ENCODE results near the gene DUS1L.

Gene DUS1L

DNA sequence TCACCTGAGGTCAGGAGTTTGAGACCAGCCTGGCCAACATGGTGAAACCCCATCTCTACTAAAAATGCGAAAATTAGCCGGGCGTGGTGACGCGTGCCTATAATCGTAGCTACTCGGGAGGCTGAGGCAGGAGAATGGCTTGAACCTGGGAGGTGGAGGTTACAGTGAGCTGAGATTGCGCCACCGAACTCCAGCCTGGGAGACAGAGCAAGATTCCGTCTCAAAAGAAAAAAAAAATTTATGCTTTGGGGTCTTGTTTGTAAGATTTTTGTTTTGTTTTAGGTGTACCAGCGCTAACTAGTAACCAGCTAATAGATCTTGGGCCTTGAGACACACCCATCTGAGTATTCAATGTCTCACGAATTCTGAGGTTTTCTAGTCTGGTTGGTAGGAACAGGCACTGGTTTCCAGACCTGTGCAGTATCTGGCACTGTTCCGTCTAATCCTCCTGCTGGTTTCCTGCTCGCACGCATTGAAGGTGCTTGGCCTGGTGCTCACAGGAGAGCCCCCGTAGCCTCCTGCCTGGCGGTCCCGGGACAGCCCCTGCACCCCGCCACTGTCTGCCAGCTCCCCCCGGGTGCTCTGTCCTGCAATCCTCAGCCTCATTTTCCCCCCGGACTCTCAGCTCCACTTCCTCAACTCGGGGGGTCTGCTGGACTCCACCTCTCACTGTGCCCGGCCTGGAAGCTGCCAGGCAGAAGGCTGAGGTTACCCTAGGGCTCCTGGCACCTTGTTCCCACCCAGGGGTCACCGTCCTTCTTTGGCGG, 10.6 kb upstream of the DUS1L start:
- no peak for DNase-seq (ENCODE audit: low spot score)

DNA sequence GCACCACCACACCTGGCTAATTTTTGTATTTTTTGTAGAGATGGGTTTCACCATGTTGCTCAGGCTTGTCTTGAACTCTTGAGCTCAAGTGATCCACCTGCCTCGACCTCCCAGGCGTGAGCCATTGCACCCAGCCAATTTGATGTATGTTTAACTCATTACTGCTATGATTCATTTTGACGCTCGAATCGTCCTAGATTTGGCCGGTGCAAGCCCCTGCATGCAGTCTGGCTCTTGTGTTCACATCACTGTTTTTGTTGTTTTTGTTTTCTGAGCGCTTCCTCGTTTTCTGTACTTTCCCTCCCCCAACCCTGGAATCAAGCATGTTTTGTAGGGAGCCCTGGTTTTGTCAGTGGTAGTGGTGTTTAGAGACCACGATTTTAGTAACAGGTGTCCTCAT, 7.8 kb upstream of the DUS1L start:
- no peak for DNase-seq (ENCODE audit: low spot score)

DNA sequence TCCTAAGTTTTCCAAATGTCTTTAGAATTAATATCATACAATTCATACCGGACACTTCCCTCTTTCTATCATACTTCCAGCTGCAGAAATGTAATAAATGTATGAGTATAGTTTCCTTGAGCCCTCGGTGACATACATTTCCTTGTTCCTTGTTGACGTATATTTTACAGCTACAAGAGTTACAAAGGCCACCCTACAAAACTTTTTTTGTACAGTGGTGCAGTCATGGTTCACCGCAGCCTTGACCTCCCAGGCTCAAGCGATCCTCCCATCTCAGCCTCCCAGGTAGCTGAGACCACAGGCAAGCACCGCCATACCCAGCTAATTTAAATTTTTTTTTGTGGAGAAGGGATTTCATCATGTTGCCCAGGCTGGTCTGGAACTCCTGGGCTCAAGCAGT, 7.2 kb upstream of the DUS1L start:
- DNase-seq (ENCODE audit: low spot score) = no peak

DNA sequence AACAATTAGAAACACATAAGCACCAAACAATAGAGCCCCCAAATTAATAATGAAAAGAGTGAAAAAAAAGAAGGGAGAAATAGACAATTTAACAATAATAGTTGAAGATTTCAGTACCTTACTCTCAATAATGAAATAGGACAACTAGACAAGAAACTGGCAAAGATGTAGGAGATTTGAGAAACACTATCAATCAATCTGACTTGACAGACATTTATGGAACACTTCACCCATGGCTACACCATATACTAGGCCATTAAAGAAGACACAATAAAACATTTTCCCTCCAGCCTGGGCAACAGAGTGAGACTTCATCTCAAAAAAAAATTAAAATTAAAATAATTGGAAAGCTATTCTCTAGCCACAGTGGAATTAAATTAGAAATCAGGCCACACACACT, 5.0 kb upstream of the DUS1L start:
- no peak for DNase-seq (ENCODE audit: low spot score)

DNA sequence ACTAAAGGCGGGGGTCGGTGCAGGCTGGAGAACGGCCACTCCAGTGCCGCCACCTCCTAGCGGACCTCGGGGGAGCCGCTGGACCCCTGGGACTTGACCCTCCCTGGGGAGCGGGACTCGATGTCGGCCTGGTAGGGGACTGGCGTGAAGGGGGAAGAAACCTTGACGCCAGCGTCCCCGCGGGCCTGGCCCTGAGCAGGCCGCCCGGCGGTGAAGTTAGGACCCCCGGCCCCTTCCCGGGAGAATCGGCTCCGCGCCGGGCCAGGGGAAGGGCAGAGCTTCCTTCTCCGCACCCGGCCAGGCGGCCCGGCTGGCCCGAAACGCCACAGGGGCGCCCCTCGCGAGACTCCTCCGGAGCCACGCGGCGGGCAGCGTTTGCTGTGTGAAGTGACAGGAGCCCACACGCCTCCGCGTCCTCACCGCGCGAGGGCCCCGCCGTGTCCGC, 389 bp downstream of the DUS1L start:
- DNase-seq (ENCODE audit: low spot score) = no peak

DNA sequence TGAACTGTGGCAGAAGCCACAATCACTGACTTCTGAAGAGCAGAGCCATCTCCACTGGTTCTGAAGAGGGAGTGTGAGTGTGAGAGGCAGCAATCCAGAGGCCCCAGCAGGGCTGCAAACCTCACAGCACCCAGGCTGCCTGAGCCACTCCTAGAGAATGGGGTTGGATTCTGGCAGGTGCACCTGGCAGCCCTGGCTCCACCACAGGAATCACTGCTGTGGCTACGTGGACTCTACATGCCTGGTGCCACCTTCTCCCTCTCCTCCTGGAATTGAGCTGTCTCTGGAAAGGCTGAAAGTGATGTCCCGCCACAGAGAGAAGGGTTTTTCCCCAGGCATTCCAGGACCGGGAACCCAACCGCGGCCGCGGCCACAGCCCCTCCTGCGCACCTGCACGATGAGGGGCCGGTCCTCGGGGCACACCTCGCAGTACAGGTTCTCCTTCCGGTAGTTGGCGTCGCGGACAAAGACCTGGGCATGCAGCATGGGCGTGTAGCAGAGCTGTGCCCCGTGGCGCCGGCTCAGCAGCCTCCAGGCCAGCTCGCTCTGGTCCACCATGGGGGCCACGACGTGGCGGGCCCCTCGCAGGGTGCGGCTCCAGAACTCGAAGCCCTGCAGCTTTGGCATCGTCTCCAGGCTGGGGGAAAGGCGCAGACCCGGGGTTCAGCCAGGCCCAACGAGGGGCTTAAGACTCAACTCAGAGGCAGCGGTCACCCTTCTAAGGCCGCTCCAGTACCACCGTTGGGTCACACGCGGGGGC, 991 bp downstream of the DUS1L start:
- no peak for DNase-seq (ENCODE audit: low spot score)

DNA sequence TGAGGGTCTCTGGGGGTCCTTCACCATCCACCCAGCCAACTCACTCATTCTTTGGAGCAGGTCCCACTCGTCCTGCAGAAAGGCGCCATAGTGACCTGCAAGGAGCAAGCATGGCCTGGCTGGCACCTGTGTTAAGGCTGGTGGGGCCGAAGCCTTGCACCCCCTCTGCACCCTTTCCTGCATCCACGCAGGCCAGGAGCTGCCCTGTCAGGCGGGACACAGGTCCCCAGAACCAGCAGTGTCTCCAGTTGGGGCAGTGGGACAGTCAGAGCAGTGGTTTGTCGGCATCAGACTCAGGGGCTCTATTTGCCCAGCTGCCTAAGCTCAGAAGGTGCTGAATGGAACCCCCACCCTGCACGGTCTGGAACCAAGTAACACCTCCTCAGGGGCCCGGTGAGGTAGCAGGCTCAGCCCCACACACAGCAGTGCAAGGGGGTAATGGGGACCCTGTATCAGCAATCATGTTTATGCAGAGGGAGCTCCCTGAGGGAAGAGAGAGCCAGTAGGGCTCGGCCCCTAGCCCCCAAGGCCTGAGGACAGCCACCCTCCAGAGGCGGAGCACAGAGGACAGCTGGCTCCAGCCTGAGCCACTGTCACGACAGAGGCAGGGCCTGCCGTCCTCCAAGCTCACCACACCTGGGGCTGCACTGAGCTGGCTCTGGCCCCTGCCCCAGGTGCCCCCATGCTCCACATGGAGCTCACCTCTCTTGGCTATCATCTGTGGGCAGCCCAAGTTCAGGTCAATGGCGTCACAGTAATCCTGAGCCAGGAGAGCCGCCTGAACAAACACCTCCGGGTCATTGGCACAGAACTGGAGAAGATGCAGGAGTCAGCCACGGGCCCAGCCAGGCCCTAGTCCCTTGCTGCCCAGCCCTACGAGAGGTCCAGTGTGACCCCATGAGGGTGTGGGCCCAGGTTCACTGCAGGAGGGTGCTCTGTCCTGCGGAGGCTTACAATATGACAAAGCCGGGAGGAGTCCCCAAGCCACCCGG, 1.9 kb downstream of the DUS1L start:
- DNase-seq (ENCODE audit: low spot score) = no peak

DNA sequence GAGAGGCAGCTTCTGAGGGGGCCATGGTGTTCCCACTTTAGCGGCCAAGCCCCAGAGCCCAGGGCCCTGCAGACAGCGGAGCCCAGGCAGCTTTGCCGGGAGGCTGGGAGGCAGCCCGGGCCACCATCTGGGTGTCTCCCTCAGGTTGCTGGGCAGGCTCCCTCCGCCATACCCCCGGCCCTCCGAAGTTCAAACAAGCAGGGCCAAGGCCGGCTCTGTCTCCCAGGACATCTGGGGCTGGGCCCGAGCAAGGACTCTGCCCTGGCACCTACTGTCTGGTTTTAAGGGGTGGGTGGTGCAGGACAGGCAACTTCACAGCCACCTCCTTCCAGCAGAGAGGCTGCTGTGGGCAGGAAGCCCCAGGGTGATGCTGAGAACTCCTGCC, 2.6 kb downstream of the DUS1L start:
- no peak for DNase-seq (ENCODE audit: low spot score)

DNA sequence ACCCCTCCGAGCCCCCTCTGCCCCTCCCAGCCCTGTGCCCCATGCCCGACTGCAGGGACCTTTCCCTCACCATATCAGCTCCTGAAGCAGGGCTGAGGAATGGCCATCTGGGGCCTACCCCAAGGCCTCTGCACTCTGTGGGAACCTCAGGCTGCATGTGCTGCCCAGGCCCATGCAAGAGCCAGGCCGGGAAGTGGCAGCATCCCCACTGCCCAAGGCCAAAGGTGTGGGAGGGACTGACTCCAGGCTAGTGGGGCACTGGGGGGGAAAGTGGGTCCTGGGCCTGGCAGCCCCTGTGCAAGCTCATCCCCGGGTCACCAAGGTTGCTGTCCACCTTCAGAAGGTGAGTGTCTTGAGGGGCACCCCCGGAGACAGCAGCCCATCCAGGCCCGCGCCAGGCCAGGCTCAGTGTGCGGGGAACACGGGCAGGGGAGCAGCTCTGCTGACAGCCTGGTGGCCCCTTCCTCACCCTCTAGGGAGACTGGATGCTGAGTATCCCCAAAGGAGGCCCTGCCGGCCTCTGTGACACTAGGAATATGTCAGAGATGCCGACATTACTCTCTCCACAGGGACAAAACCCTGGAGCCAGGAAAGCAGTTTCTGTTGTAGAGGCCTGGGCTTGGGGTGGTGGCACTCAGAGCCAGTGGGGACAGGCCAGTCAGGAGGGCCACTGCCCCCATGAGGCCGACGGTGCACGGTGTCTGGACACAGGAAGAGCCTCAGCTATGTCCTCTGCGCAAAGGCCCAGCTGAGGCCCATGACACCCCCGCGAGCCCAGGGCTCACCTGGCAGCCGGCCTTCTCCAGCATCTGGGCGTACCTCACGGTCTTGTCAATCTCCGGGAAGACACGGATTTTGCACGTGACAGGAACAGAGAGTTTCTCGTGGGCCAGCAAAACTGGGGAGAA, 3.3 kb downstream of the DUS1L start:
- no peak for DNase-seq (ENCODE audit: low spot score)

DNA sequence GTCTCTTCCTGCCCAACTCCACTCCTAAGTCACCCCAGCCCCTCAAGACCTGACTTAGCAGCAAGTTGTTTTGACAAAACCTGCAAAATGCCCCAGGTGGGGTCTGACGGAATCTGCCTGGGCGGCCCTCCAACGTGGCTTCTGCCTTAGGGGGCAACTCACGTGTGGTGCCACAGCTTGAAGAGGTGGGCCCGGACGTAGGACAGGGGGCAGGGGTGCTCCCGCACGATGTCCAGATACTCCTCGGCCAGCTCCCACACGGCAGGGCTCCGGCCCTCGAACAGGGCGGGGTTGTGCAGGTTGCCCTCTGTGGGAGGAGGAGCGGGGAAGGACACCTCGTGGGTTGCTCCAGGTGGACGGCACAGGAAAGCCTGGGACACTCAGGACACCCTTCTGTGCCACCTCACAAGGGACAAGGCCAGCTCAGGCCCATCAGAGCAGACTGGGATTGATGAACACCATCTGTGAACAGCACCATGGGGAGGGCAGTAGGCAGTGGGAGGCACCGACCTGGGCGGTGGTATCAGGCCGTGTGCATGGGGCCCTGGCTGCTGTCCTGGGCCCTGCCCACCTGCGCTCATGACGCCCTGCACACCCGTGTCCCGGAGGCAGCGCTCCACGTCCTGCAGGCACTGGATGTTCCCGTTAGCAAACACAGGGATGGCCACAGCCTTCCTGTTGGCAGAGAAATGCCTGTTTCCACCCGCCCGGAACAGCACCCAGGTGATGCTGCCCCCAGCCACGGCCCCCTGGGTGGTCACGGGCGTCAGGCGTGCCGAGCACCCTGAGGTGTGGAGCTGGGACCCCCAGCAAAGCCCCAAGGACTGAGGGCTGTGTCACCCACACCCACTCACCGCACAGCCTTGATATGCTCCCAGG, 4.3 kb downstream of the DUS1L start:
- DNase-seq (ENCODE audit: low spot score) = no peak

DNA sequence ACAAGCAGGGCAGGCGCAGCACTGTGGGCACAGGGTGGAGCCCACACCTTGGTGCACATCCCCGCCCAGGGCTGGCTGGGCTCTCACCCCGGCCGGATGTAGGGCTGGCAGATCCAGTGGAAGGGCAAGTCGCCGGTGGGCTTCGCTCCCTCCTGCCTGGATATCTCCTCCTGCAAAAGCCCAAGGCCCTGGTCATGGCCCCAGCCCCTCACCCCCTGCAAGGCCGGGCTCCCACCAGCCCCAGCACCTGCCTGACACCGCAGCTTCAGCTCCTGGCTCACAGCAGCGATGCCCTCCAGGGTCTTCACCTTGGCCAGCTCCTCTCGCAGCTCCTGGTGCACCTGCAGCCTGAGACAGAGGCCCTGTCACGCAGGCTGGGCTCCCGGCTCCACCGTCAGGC, 5.0 kb downstream of the DUS1L start:
- DNase-seq (ENCODE audit: low spot score) = no peak

DNA sequence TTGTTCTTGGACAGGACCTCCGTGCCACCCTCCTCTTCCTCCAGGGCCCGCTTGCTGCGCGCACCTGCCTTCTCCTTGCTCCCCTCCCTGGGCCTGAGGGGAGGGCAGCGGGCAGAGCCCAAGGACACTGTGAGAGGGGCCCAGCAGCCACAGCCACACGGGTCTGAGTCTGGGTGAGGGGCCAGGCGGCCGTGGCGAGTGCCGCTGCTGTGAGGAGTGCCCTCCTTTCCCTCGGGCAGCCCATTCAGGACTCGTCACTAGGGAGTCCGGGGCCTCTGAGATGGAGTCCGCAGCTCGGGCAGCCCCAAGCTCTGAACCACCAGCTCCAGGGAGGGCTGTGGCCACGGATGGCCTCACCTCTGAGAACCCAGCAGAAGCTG, 5.6 kb downstream of the DUS1L start:
- no peak for DNase-seq (ENCODE audit: low spot score)

DNA sequence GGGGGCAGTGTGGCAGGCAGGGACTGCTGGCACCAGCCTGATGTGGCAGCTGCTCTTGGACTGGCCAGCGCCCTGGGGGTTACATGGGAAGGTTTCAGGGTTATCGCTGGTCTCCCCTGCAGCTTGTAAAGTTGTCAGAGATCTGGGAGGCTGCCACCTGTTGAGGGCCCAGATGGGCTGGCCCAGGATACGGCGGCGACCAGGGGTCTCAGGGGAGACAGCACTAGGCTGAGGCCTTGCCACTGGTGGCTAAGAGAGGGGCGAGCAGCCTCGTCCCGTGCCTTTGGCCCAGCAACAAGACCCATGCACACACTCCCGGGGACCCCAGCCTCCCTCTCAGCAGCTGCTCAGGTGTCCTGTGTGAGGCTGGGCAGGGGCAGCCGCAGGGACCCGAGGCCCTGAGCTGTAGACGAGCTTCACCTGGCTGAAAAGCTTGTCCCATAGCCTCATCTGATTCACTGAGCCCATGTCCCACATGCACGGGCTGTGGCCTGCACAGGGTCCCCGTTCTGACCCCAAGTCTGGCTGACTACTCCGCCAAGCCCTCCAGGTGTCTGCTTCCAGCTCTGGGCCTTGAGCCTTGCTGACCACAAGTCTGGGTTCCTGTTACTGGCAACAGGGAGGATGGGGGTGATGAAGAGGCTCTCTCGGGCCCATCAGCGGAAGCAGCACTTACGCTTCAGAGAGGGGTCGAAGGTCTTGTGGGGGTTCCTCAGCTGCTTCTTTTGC, 6.2 kb downstream of the DUS1L start:
- no peak for DNase-seq (ENCODE audit: low spot score)

DNA sequence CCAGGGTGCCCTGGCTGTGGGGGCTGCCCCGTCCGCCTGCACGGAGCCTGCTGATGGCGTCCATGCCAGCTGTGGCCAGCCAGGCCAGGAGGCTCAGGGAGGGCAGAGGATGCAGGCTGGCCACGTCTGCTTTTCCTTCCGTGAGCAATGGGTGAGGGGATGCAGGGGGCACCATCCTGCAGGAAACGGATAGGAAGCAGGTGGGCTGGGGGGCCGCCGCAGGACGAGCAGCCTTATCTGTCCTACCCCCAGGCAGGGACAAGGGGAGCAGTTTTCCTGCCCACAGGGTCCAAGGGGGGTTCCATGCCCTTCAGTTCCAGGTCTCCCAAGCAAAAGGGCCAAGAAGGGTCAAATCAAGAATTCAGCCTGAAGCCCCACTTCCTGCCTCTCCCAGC, 6.8 kb downstream of the DUS1L start:
- no peak for DNase-seq (ENCODE audit: low spot score)

DNA sequence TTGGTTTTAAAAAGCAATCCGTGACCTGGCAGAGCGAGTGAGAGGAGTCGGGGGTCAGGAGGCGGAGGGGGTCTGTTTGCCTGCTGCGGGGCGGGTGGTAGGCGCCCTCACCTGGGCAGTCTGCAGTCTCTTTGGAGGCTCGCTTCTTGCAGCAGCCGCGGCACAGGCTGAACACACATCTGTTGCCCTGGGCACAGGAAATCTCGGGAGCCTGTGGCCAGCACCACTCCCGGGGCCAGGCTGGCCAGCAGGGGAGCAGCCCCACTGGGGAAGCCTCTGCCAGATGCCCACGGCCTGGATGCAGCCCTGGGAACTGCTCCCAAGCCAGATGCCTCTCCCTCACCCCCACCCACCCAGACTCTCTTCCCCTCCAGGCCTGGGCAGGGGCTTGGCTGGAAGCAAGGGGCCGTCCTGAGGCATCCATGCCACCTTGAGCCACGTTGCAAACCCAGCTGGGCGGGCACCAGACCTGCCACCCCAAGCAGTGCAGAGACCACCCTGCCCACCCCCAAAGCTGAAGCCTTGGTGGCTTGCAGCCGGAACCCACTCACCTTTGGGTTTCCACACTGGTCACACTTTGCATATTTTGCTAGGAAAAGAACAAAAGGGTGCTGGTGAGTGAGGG, 7.3 kb downstream of the DUS1L start:
- DNase-seq (ENCODE audit: low spot score) = no peak

DNA sequence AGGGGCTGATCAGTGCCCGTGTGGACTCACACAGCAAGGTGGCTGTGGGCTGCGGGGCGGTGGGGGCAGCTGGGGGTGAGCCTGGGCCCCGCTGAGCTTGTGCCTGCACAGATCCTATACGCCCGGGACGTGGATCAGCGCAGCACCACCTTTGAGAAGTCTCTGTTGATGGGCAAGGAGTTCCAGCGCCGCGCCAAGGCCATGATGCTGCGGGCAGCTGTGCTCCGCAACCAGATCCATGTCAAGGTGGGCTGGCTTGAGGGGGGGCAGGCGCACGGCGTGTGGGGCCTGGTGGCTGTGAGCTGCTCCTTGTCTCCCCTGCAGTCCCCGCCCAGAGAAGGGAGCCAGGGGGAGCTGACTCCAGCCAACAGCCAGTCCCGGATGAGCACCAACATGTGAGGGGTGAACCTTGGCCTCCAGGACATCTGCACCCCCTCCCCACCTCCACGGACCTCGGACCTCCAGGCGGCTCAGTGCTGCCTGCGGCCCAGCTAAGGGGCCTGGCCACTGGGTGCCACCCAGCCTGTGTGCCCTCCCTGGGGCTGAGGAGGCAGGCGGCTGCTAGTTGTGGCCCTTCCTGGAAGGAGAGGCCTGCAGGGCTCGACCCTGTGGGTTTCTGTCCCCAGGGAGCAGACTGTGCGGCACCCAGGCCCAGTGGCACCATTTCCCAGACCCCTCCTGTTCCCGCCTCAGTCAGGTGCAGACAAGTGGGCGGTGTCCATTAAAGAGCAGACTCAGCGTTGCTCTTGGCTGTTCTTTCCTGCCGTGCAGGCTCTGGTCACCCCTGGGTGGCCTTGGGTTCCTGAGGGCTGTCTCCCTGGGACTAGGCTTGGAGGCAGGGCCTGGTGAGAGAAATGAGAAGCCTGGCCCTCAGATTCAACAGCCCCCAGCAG, 8.6 kb downstream of the DUS1L start:
- no peak for DNase-seq (ENCODE audit: low spot score)

DNA sequence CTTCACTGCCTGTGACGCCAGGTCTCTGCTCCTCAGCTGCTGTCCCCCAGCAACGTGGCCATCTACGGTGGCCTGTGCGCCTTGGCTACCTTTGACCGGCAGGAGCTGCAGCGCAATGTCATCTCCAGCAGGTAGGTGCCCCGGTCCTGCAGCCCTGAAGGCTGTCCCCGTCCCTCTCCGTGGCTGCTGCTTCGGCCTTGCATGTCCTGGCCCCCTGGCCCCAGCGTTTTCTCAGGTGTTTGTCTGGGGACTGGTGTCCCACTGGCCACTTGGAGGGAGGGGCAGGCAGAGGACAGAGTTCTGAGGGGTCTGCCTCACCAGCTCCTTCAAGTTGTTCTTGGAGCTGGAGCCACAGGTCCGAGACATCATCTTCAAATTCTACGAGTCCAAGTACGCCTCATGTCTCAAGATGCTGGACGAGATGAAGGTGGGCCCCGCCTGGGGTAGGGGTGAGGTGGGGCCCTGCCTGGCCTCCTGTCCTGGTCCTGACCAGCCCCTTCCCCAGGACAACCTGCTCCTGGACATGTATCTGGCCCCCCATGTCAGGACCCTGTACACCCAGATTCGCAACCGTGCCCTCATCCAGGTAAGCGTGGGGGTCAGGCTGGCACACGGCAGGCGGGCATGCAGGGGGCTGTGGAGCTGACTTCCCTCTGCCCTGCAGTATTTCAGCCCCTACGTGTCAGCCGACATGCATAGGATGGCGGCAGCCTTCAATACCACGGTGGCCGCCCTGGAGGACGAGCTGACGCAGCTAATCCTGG, 9.5 kb downstream of the DUS1L start:
- DNase-seq (ENCODE audit: low spot score) = no peak

Measured in RKO (cell line).